ENCODE measurements around the gene GRIN3B. TPM values are rescaled to one million over a fixed set of nuclear protein-coding genes. Genes with fewer than 3 reads are reported as not detected.
A peak's percentile ranks its signal among the peaks of the same experiment; 100 is the strongest.

The GRIN3B gene
- total RNA-seq, 4 donors from 2014 or later = not detected

- Histone ChIP-seq H3K27me3 (peaks cover 10% of the 10 kb centered on the region), H3K36me3 (peaks cover 0 to 50% of the 10 kb centered on the region in 2 donors), H3K4me1 (peaks cover 0 to 2% (median 0%) of the 10 kb centered on the region in 3 donors), H3K27ac (peak overlapping the region in 1 of 4 donors; percentile 69), H3K9me3 (no peaks in the 10 kb centered on the region), H3K4me3 (no peak overlapping the region)
- no peak for ATAC-seq
- TF ChIP-seq POLR2A (IDR thresholded peaks at IDR 0.05) (no peak), POLR2AphosphoS5 (IDR thresholded peaks at IDR 0.05) (no peak), EP300 (IDR thresholded peaks at IDR 0.05) (no peak), CTCF (IDR thresholded peaks at IDR 0.05) (no peak)
- 95 to 98% methylated on average over 4 to 9 of the region's 45 CpGs for WGBS, 2 donors (ENCODE audit: low coverage in 1 of 2)
These were observed 8.2 kb downstream of the GRIN3B start for GRCh38 chr19:1008268-1009040.

- TF ChIP-seq CTCF (IDR thresholded peaks at IDR 0.05) (no peak), POLR2AphosphoS5 (IDR thresholded peaks at IDR 0.05) (peak; percentile 27)
- Histone ChIP-seq H3K27ac (peak overlapping the region in 1 of 4 donors; percentile 69), H3K27me3 (peaks cover 2% of the 10 kb centered on the region), H3K4me3 (no peak overlapping the region), H3K36me3 (peaks cover 0 to 58% of the 10 kb centered on the region in 2 donors), H3K4me1 (peaks cover 0 to 11% (median 0%) of the 10 kb centered on the region in 3 donors), H3K9me3 (no peaks in the 10 kb centered on the region)
- no peak for ATAC-seq
- WGBS, 2 donors (ENCODE audit: low coverage in 1 of 2) = no CpG with 5 or more reads among the region's 92 CpGs
These were observed 9.1 kb downstream of the GRIN3B start for GRCh38 chr19:1009041-1009980.

- ATAC-seq = no peak
- TF ChIP-seq POLR2AphosphoS5 (IDR thresholded peaks at IDR 0.05) (no peak), EP300 (IDR thresholded peaks at IDR 0.05) (no peak), POLR2A (IDR thresholded peaks at IDR 0.05) (no peak), CTCF (IDR thresholded peaks at IDR 0.05) (no peak)
- H3K36me3 ChIP-seq = peaks cover 0 to 66% of the 10 kb centered on the region in 2 donors
- no peaks in the 10 kb centered on the region for H3K9me3 ChIP-seq
- peak overlapping the region in 1 of 4 donors; percentile 69 for H3K27ac ChIP-seq
- H3K27me3 ChIP-seq = no peaks in the 10 kb centered on the region
- WGBS, 2 donors (ENCODE audit: low coverage in 1 of 2) = no CpG with 5 or more reads among the region's 29 CpGs
- H3K4me1 ChIP-seq = peaks cover 0 to 18% (median 1%) of the 10 kb centered on the region in 3 donors
- H3K4me3 ChIP-seq = no peak overlapping the region
These were observed 9.8 kb downstream of the GRIN3B start for GRCh38 chr19:1009981-1010538.

- H3K27me3 ChIP-seq = no peaks in the 10 kb centered on the region
- peaks cover 0 to 71% of the 10 kb centered on the region in 2 donors for H3K36me3 ChIP-seq
- no CpG with 5 or more reads among the region's 56 CpGs for WGBS, 2 donors (ENCODE audit: low coverage in 1 of 2)
- ATAC-seq = no peak
- peaks cover 0 to 26% (median 9%) of the 10 kb centered on the region in 3 donors for H3K4me1 ChIP-seq
- no peaks in the 10 kb centered on the region for H3K9me3 ChIP-seq
- peak overlapping the region in 1 of 4 donors; percentile 69 for H3K27ac ChIP-seq
- TF ChIP-seq POLR2AphosphoS5 (IDR thresholded peaks at IDR 0.05) (no peak), POLR2A (IDR thresholded peaks at IDR 0.05) (no peak), EP300 (IDR thresholded peaks at IDR 0.05) (no peak), CTCF (IDR thresholded peaks at IDR 0.05) (no peak)
- no peak overlapping the region for H3K4me3 ChIP-seq
These were observed 10.6 kb downstream of the GRIN3B start for GRCh38 chr19:1010586-1011510.
